SK-N-SH (cell line): ENCODE results near the gene PBX4.

Source experiments
- EZH2phosphoT487 ChIP-seq: fragments of 200-600 bp; sonication (generic); IDR thresholded peaks from 2 replicates; pipeline ENCODE4 v1.6.1; 2017; ENCODE audit warnings: low read depth, mixed run types, mild to moderate bottlenecking, antibody characterized with exemption, moderate library complexity, borderline replicate concordance
- GATA2 ChIP-seq: sonication (generic); formaldehyde crosslinking; IDR thresholded peaks from 2 replicates; pipeline ENCODE4 v1.5.0; 2020; ENCODE audit warnings: mild to moderate bottlenecking, missing genetic modification reagents
- PBX3 ChIP-seq: IDR thresholded peaks from 2 replicates; pipeline ENCODE4; 2012
- TF ChIP-seq, protein P1 (sequence below): fragments of 200-600 bp; sonication (generic); IDR thresholded peaks from 2 replicates; pipeline ENCODE4 v1.6.1; 2017; ENCODE audit warnings: antibody characterized with exemption, mild to moderate bottlenecking, moderate library complexity
- TF ChIP-seq, protein P2 (sequence below): IDR thresholded peaks from 2 replicates; pipeline ENCODE4 v1.4.0; 2012; ENCODE audit warnings: low read depth

DNA sequence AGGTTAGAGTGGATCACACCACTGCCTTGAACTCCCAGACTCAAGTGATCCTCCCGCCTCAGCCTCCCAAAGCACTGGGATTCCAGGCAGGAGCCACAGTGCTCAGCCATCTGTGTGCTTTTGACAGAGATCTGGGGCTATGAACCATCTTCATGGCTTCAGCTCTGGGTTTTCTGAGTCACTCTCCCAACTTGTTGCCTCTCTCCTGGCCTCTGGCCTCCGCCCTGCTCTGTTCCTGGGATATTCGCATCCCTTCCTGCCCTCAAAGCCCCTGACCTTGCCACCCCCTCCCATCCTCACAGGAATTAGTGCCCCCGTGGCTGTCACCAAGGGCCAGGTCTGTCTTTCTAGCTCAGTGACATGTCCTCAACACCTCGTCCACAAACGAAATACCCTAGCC is 30.7 kb upstream of the PBX4 start:
- TF ChIP-seq, protein P1, sequence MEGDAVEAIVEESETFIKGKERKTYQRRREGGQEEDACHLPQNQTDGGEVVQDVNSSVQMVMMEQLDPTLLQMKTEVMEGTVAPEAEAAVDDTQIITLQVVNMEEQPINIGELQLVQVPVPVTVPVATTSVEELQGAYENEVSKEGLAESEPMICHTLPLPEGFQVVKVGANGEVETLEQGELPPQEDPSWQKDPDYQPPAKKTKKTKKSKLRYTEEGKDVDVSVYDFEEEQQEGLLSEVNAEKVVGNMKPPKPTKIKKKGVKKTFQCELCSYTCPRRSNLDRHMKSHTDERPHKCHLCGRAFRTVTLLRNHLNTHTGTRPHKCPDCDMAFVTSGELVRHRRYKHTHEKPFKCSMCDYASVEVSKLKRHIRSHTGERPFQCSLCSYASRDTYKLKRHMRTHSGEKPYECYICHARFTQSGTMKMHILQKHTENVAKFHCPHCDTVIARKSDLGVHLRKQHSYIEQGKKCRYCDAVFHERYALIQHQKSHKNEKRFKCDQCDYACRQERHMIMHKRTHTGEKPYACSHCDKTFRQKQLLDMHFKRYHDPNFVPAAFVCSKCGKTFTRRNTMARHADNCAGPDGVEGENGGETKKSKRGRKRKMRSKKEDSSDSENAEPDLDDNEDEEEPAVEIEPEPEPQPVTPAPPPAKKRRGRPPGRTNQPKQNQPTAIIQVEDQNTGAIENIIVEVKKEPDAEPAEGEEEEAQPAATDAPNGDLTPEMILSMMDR, result no peak
- TF ChIP-seq, protein P2, sequence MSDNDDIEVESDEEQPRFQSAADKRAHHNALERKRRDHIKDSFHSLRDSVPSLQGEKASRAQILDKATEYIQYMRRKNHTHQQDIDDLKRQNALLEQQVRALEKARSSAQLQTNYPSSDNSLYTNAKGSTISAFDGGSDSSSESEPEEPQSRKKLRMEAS, result no peak
- TF ChIP-seq PBX3 (no peak), GATA2 (CRISPR knock-in tag) (no peak), EZH2phosphoT487 (no peak)
